Fibroblast of the aortic adventitia (primary cell): ENCODE measurements around the gene SPTLC3. TPM values are rescaled to one million over a fixed set of nuclear protein-coding genes. Genes with fewer than 3 reads are reported as not detected.

Experiments
- DNase-seq: peaks from one replicate; pipeline ENCODE4 v3.0.0-alpha.2; 2010; ENCODE audit warnings: low read depth
- H3K4me3 ChIP-seq: 2 replicates; pipeline ENCODE4 v1.5.1; 2011; ENCODE audit warnings: low read depth, mild to moderate bottlenecking, control low read depth, low read length, moderate library complexity
- total RNA-seq: library from RNA; depleted of rRNA; stranded (reverse); fragments of >200 nt; gene quantifications from 2 replicates; pipeline ENCODE4 v1.2.3, GENCODE V29; 2012; ENCODE audit warnings: low replicate concordance
- TF ChIP-seq, protein P1 (sequence below): IDR thresholded peaks from 2 replicates; pipeline ENCODE4 v1.5.1; 2011; ENCODE audit warnings: mild to moderate bottlenecking, low read length, control low read depth, inconsistent platforms; ENCODE audit not compliant: insufficient read depth

The SPTLC3 gene
- total RNA-seq, 1 donor = 30.6 TPM

DNA sequence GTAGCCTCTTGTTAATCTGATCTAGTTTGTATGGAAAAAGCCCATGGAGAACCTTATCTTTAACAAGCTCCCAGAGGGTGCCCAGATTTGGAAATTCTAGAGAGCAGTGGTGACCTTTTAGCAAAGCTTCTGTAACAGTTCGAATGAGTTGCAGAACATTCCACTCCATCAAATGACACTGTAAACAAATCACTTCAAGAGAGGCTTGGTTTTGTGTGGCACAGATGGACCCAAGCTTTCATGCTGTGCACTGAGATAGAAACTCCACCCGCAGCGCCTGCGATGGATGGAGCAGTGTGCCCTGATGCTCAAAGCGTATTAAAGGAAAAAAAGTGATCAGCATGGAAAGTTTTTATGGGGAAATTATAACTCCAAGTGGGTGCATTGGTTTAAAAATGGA lies 157.2 kb downstream of the SPTLC3 start:
- TF ChIP-seq, protein P1, sequence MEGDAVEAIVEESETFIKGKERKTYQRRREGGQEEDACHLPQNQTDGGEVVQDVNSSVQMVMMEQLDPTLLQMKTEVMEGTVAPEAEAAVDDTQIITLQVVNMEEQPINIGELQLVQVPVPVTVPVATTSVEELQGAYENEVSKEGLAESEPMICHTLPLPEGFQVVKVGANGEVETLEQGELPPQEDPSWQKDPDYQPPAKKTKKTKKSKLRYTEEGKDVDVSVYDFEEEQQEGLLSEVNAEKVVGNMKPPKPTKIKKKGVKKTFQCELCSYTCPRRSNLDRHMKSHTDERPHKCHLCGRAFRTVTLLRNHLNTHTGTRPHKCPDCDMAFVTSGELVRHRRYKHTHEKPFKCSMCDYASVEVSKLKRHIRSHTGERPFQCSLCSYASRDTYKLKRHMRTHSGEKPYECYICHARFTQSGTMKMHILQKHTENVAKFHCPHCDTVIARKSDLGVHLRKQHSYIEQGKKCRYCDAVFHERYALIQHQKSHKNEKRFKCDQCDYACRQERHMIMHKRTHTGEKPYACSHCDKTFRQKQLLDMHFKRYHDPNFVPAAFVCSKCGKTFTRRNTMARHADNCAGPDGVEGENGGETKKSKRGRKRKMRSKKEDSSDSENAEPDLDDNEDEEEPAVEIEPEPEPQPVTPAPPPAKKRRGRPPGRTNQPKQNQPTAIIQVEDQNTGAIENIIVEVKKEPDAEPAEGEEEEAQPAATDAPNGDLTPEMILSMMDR = no peak
- no peak for DNase-seq
- H3K4me3 ChIP-seq = no peak overlapping the region

DNA sequence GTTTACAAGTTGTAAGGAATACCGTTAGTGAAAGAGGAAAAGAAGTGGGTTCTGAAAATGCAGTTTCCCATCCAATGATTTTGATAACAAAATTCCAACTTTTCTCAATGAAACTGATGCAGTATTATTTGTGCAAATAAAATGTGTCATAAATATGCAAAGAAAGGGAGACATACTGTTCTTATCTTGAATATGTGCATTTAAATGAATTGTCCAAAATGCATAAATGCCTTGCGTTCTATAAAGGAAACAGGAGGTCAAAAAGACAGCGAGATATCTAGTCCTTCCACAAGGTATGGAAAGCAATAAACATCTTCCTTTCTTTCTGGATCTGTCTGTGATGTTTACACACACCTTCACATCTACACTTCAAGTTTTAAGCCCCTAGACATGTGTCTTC lies 157.7 kb downstream of the SPTLC3 start:
- TF ChIP-seq, protein P1 = no peak
- no peak for DNase-seq
- no peak overlapping the region for H3K4me3 ChIP-seq

DNA sequence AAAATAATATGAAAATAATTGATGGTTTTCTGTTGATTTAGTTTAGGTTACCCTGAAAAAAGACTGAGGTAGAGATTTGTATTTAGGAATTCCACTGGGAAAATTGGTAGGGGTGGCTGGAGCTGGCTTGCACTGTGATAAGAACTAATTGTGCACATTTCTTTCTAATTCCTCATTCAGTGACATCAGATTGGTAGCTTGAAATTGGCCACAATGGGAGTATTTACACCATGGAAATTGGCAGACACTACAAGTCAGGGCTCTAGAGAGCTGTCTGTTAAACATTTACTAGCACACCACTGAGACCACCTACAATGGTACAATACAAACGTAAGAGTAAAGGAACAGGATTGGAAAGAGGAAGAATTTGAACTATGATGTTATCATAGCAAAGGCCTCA lies 160.3 kb downstream of the SPTLC3 start:
- TF ChIP-seq, protein P1 = no peak
- no peak for DNase-seq
- H3K4me3 ChIP-seq = no peak overlapping the region

DNA sequence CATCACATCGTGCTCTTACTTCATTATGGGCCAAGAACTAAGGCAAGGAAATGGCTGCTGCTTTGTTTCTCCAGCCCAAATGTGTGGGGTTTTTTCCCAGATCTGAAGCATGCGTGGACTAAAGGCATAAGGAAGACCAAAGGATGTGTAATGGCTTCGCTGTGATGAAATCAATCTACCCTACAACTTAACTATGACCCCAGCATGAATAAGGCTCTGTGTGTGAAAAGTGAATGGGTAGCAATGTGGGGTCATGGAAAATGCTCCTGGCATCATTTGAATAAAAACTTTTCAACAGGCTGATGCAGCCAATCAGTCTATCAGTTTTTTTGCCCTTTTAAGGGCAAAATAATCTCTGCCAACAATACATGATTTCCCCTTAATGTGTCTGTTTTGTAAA lies 162.0 kb downstream of the SPTLC3 start:
- TF ChIP-seq, protein P1 = no peak
- H3K4me3 ChIP-seq = no peak overlapping the region
- DNase-seq = no peak

DNA sequence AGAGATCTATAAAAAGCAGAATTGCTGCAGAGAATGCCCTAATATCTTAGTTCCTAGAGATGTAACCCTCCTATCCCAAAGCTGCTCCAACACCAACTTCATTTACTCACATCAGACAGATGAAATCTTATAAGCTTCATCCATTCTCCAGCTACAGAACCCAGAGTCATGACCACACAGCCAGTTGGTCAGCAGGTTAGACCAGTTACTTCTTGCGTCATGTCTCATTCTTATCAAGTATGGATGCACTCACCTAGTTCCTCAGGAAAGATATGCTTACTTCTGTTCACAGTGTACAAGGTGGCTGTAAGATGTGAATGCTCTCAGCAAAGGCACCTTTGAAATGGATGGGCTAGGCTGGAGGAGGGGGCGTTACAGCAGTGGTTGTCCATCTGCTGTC lies 164.4 kb downstream of the SPTLC3 start:
- no peak for DNase-seq
- TF ChIP-seq, protein P1 = no peak
- H3K4me3 ChIP-seq = no peak overlapping the region

DNA sequence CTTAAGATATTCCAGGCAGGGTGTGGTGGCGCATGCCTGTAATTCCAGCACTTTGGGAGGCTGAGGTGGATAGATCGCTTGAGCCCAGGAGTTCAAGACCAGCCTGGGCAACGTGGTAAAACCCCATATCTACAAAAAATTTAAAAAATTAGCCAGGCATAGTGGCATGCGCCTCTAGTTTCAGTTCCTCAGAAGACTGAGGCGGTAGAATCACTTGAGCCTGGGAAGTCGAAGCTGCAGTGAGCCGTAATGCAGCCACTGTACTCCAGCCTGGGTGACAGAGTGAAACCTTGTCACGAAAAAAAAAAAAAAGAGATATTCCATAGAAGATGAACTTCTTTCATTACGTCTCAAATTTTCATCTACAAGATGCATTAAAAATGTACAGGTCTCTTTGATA lies 165.6 kb downstream of the SPTLC3 start:
- DNase-seq = no peak
- H3K4me3 ChIP-seq = no peak overlapping the region
- TF ChIP-seq, protein P1 = no peak
